HEK293T (cell line): Measurements from ENCODE around the gene GJC1.

Experiments used
- CTCF ChIA-PET: fragments of 350-600 bp; formaldehyde crosslinking; extraction: SDS; loops from one replicate; lab custom pipeline; 2021; ENCODE audit warnings: antibody characterized with exemption, inconsistent platforms; lab: Yijun Ruan, JAX
- POLR2A ChIA-PET: fragments of 350-600 bp; formaldehyde crosslinking; extraction: SDS; loops from one replicate; lab custom pipeline; 2020; ENCODE audit warnings: antibody characterized with exemption, inconsistent platforms; lab: Yijun Ruan, JAX
- DNase-seq: peaks from one replicate; pipeline ENCODE4 v3.0.0; 2012; ENCODE audit warnings: mixed read lengths; ENCODE audit errors: extremely low spot score
- ARNT ChIP-seq: fragments of 450-650 bp; IDR thresholded peaks from 2 replicates; pipeline ENCODE4 v1.6.1; 2017; ENCODE audit warnings: mild to moderate bottlenecking
- BHLHE40 ChIP-seq: fragments of 450-650 bp; IDR thresholded peaks from 2 replicates; pipeline ENCODE4 v1.6.1; 2016; ENCODE audit warnings: mild to moderate bottlenecking, moderate library complexity, borderline replicate concordance
- CTBP1 ChIP-seq: fragments of 450-650 bp; IDR thresholded peaks from 2 replicates; pipeline ENCODE4 v1.6.1; 2016; ENCODE audit warnings: borderline replicate concordance
- ELF4 ChIP-seq: fragments of 450-650 bp; IDR thresholded peaks from 2 replicates; pipeline ENCODE4 v1.6.1; 2017; ENCODE audit warnings: antibody characterized with exemption
- FOXA1 ChIP-seq: fragments of 450-650 bp; IDR thresholded peaks from 2 replicates; pipeline ENCODE4 v1.6.1; 2016; ENCODE audit warnings: mild to moderate bottlenecking
- FOXK2 ChIP-seq: fragments of 450-650 bp; IDR thresholded peaks from 2 replicates; pipeline ENCODE4 v1.6.1; 2016; ENCODE audit warnings: mild to moderate bottlenecking
- FOXM1 ChIP-seq: fragments of 450-650 bp; IDR thresholded peaks from 2 replicates; pipeline ENCODE4 v1.6.1; 2017; ENCODE audit warnings: mild to moderate bottlenecking, borderline replicate concordance
- HDGF ChIP-seq: fragments of 450-650 bp; IDR thresholded peaks from 2 replicates; pipeline ENCODE4 v1.6.1; 2017; ENCODE audit warnings: antibody characterized with exemption, borderline replicate concordance
- L3MBTL2 ChIP-seq: fragments of 450-650 bp; conservative IDR thresholded peaks from 2 replicates; pipeline ENCODE4 v1.6.1; 2016; ENCODE audit warnings: mild to moderate bottlenecking
- LEF1 ChIP-seq: fragments of 450-650 bp; IDR thresholded peaks from 2 replicates; pipeline ENCODE4 v1.6.1; 2017; ENCODE audit warnings: mild to moderate bottlenecking, borderline replicate concordance
- NFRKB ChIP-seq: fragments of 450-650 bp; IDR thresholded peaks from 2 replicates; pipeline ENCODE4 v1.6.1; 2016; ENCODE audit warnings: mild to moderate bottlenecking, moderate library complexity
- PKNOX1 ChIP-seq: fragments of 450-650 bp; IDR thresholded peaks from 2 replicates; pipeline ENCODE4 v1.6.1; 2016
- SP1 ChIP-seq: fragments of 450-650 bp; IDR thresholded peaks from 2 replicates; pipeline ENCODE4 v1.6.1; 2017
- SUZ12 ChIP-seq: fragments of 450-650 bp; IDR thresholded peaks from 2 replicates; pipeline ENCODE4 v1.6.1; 2016; ENCODE audit warnings: mild to moderate bottlenecking
- TARDBP ChIP-seq: fragments of 450-650 bp; IDR thresholded peaks from 2 replicates; pipeline ENCODE4 v1.6.1; 2016
- ZNF384 ChIP-seq: fragments of 450-650 bp; IDR thresholded peaks from 2 replicates; pipeline ENCODE4 v1.6.1; 2016

Gene GJC1

GRCh38 chr17:44867841-44868240, 37.8 kb upstream of the GJC1 start:
- no peak for DNase-seq
- POLR2A ChIA-PET, result interaction anchor here (1.6 to 2.7 kb wide), 2 partner anchors 90 to 93 kb away, joined by 6 to 8 read pairs; no protein-coding TSS in a partner anchor
- CTCF ChIA-PET, result interaction anchor here (1.4 to 5.3 kb wide), 3 partner anchors 10 to 88 kb away, joined by 4 to 37 read pairs (median 4); no protein-coding TSS in a partner anchor
- no peak for TF ChIP-seq PKNOX1
- TF ChIP-seq BHLHE40, result no peak
- no peak for TF ChIP-seq ZNF384
- no peak for TF ChIP-seq NFRKB

GRCh38 chr17:44865931-44866330, 35.8 kb upstream of the GJC1 start:
- ChIA-PET POLR2A (interaction anchor here (2.7 kb wide), 1 partner anchor 88 kb away, joined by 8 read pairs; no protein-coding TSS in a partner anchor), CTCF (interaction anchor here (0.6 to 5.3 kb wide), 6 partner anchors 10 to 91 kb away, joined by 3 to 37 read pairs (median 4); partner anchors contain the start of gene EFTUD2)
- TF ChIP-seq ARNT (no peak), TARDBP (no peak), PKNOX1 (no peak), LEF1 (no peak), ZNF384 (no peak), FOXA1 (no peak), CTBP1 (no peak), L3MBTL2 (no peak), SUZ12 (no peak), BHLHE40 (no peak), NFRKB (no peak), HDGF (no peak), ELF4 (no peak), FOXK2 (no peak), SP1 (no peak), FOXM1 (no peak)
- no peak for DNase-seq

DNA sequence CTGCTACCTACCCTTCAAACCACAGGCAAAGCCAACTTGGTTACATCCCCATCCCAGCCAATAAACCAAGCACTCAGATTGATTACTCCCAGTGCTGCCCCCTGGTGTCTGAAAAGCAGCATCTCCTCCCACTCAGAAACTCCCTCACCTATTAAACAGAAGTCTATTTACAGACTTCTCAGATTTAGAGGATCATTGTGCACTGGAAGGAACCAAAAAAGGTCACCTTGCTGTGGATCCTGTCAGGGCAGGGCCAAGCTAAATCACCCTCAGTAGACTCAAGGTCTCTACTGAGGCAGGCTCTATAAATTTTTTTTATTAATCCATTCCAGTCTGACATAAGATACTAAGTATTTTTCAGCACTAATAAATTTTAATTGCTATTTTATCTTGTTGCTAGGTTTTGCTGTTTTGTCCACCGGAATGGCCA, 35.2 kb upstream of the GJC1 start:
- TF ChIP-seq SUZ12 (no peak), L3MBTL2 (no peak), PKNOX1 (no peak), LEF1 (no peak), ELF4 (no peak), FOXA1 (no peak), FOXM1 (no peak), CTBP1 (no peak), NFRKB (no peak)
- peak; percentile 82 for DNase-seq
- CTCF ChIA-PET, result interaction anchor here (0.6 to 5.3 kb wide), 5 partner anchors 34 to 102 kb away, joined by 3 to 37 read pairs (median 3); partner anchors contain the start of gene EFTUD2
- POLR2A ChIA-PET, result no interaction called here

GRCh38 chr17:44864831-44865230, 34.7 kb upstream of the GJC1 start:
- CTCF ChIA-PET, result interaction anchor here (0.6 to 5.3 kb wide), 3 partner anchors 85 to 102 kb away, joined by 3 to 37 read pairs (median 17); no protein-coding TSS in a partner anchor
- no peak for DNase-seq
- POLR2A ChIA-PET, result no interaction called here
- TF ChIP-seq FOXA1 (no peak), ELF4 (no peak), FOXK2 (no peak), LEF1 (no peak), SP1 (no peak), NFRKB (no peak)

- ChIA-PET CTCF (interaction anchor here (0.8 to 5.3 kb wide), 3 partner anchors 83 to 85 kb away, joined by 8 to 37 read pairs (median 10); no protein-coding TSS in a partner anchor), POLR2A (interaction anchor here (1.5 kb wide), 1 partner anchor 88 kb away, joined by 4 read pairs; no protein-coding TSS in a partner anchor)
- TF ChIP-seq NFRKB (no peak), FOXA1 (no peak), FOXK2 (no peak), FOXM1 (no peak), SP1 (no peak), TARDBP (no peak), BHLHE40 (no peak), CTBP1 (no peak), LEF1 (no peak), ZNF384 (no peak), ARNT (no peak), PKNOX1 (no peak), HDGF (no peak), SUZ12 (no peak)
- no peak for DNase-seq
Observed at GRCh38 chr17:44863061-44863918, 33.2 kb upstream of the GJC1 start.
